GM12872 (cell line): ENCODE measurements around the gene DSE.

ENCODE experiments used
- TF ChIP-seq, protein P1 (sequence below): IDR thresholded peaks from 3 replicates; pipeline ENCODE4 v1.5.1; 2011; ENCODE audit warnings: low read depth, mild to moderate bottlenecking, low read length, moderate library complexity; ENCODE audit not compliant: insufficient read depth

DSE gene

GRCh38 chr6:116449565-116449964, 78.8 kb downstream of the DSE start:
- TF ChIP-seq, protein P1, sequence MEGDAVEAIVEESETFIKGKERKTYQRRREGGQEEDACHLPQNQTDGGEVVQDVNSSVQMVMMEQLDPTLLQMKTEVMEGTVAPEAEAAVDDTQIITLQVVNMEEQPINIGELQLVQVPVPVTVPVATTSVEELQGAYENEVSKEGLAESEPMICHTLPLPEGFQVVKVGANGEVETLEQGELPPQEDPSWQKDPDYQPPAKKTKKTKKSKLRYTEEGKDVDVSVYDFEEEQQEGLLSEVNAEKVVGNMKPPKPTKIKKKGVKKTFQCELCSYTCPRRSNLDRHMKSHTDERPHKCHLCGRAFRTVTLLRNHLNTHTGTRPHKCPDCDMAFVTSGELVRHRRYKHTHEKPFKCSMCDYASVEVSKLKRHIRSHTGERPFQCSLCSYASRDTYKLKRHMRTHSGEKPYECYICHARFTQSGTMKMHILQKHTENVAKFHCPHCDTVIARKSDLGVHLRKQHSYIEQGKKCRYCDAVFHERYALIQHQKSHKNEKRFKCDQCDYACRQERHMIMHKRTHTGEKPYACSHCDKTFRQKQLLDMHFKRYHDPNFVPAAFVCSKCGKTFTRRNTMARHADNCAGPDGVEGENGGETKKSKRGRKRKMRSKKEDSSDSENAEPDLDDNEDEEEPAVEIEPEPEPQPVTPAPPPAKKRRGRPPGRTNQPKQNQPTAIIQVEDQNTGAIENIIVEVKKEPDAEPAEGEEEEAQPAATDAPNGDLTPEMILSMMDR, result no peak

DNA sequence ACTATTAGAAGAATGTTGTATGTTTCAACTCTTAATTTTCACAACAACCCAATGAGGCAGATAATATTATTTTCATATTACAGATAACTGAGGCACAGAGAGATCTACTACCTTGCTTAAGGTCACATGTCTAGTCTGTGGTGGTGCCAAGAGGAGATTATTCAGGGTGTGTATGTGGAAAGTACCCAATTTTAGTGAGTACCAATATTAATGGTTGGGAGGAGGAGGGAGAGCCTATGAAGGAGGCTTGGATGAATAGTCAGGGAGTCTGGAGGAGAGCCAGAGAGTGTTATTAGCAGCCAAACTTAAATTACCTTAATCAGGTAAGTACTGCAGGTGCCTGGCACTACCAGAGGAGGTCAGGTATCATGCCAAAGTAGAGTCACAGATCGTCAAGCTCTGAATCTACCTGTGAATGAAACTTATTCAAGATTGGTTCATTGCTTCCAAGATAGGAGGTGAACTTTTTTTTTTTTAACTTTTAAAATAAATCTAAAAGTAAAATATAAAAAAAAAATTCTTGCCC, 79.5 kb downstream of the DSE start:
- TF ChIP-seq, protein P1, result no peak

GRCh38 chr6:116450769-116451740, 80.3 kb downstream of the DSE start:
- TF ChIP-seq, protein P1, result no peak

DNA sequence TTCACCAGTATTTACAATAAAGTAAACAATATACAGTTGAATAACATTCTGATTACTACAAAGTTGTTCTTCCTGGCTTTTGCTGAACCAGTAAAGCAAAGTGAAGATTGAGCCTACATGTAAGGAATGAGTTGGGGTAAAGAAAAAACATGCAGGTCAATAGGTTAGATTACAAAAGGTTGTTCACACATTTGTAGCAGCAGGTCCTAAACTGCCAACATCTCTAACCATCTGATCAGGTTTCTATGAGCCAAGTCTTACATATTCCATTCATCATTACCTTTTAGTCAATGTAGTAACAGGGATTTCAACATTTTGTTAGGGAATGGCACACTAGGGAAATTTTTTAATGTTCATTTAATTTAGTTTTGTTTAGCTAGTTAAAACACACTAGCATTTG, 81.2 kb downstream of the DSE start:
- TF ChIP-seq, protein P1, result no peak

GRCh38 chr6:116452531-116452930, 81.8 kb downstream of the DSE start:
- TF ChIP-seq, protein P1, result no peak

DNA sequence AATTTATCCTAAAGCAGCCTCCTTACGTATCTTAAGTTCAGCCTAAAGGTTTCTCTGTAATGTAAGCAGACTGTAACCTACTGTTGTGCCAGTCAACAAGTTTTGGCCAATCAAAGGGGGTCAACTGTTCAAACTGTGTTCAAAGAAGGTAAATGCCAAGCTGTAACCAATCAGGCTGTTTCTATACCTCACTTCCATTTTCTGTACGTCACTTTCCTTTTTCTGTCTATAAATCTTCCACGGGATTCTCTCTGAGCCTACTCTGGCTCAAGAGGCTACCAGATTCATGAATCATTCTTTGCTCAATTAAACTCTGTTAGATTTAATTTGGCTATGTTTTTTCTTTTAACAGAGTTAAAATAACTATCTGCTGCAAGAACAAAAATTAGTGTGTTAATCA, 85.4 kb downstream of the DSE start:
- TF ChIP-seq, protein P1, result no peak

GRCh38 chr6:116456927-116457326, 86.2 kb downstream of the DSE start:
- TF ChIP-seq, protein P1, result no peak
